Measurements from ENCODE around the gene SSBP2.
"Not testable (repeated sequence)": the region's sequence is repeated elsewhere in the genome, so short reads cannot be mapped to it uniquely, and the experiment has no call there.

SSBP2 gene

GRCh38 chr5:81728301-81728700 lies 22.6 kb downstream of the SSBP2 start:
- peak in 1 of 3 donors; percentile 16 for DNase-seq

GRCh38 chr5:81726297-81726696 lies 24.6 kb downstream of the SSBP2 start:
- DNase-seq: no peak

GRCh38 chr5:81724571-81724970 lies 26.3 kb downstream of the SSBP2 start:
- DNase-seq: no peak

- no peak for DNase-seq
Measured at GRCh38 chr5:81724108-81724507, 26.8 kb downstream of the SSBP2 start.

- DNase-seq: no peak
Measured at GRCh38 chr5:81721049-81721448, 29.8 kb downstream of the SSBP2 start.

- no peak for DNase-seq
Measured at GRCh38 chr5:81719743-81720345, 31.1 kb downstream of the SSBP2 start.

- no peak for DNase-seq
Measured at GRCh38 chr5:81718300-81718699, 32.6 kb downstream of the SSBP2 start.

- no peak for DNase-seq
Measured at GRCh38 chr5:81717860-81718259, 33.0 kb downstream of the SSBP2 start.

- no peak for DNase-seq
Measured at GRCh38 chr5:81717226-81717625, 33.7 kb downstream of the SSBP2 start.

- DNase-seq: not testable (repeated sequence)
Measured at GRCh38 chr5:81714076-81714475, 36.8 kb downstream of the SSBP2 start.

GRCh38 chr5:81708889-81709288 lies 42.0 kb downstream of the SSBP2 start:
- DNase-seq: no peak

GRCh38 chr5:81703840-81704239 lies 47.1 kb downstream of the SSBP2 start:
- DNase-seq: no peak

- no peak for DNase-seq
Measured at GRCh38 chr5:81700166-81700565, 50.7 kb downstream of the SSBP2 start.

- DNase-seq: no peak
Measured at GRCh38 chr5:81698813-81699212, 52.1 kb downstream of the SSBP2 start.

GRCh38 chr5:81696418-81697397 lies 54.2 kb downstream of the SSBP2 start:
- no peak for DNase-seq

GRCh38 chr5:81694726-81695125 lies 56.2 kb downstream of the SSBP2 start:
- DNase-seq: no peak

GRCh38 chr5:81688215-81688614 lies 62.7 kb downstream of the SSBP2 start:
- DNase-seq: no peak

- DNase-seq: no peak
Measured at GRCh38 chr5:81687292-81687691, 63.6 kb downstream of the SSBP2 start.

- DNase-seq: no peak
Measured at GRCh38 chr5:81685471-81685870, 65.4 kb downstream of the SSBP2 start.

GRCh38 chr5:81679885-81680284 lies 71.0 kb downstream of the SSBP2 start:
- DNase-seq: no peak

GRCh38 chr5:81675420-81675819 lies 75.5 kb downstream of the SSBP2 start:
- no peak for DNase-seq

- DNase-seq: no peak
Measured at GRCh38 chr5:81665795-81666194, 85.1 kb downstream of the SSBP2 start.

- DNase-seq: not testable (repeated sequence)
Measured at GRCh38 chr5:81660624-81661023, 90.3 kb downstream of the SSBP2 start.

- no peak for DNase-seq
Measured at GRCh38 chr5:81657386-81657785, 93.5 kb downstream of the SSBP2 start.
